ENCODE data around the gene POU2F3. TPM values are rescaled to one million over a fixed set of nuclear protein-coding genes. Genes with fewer than 3 reads are reported as not detected.

The POU2F3 gene
- total RNA-seq, 1 experiment from 2014 or later, result not detected

- CTCF ChIA-PET, result no interaction called here
- Histone ChIP-seq H3K27ac (ENCODE audit: low read length) (no peak overlapping the region), H3K36me3 (ENCODE audit: control insufficient read depth, insufficient read depth, low read length) (no peaks in the 10 kb centered on the region), H3K4me1 (ENCODE audit: control insufficient read depth, insufficient read depth, low read length) (no peaks in the 10 kb centered on the region), H3K27me3 (ENCODE audit: control insufficient read depth, insufficient read depth, low read length) (peaks cover 61% of the 10 kb centered on the region), H3K9me3 (ENCODE audit: control insufficient read depth, insufficient read depth, low read depth, low read length) (no peaks in the 10 kb centered on the region), H3K4me3 (ENCODE audit: low read depth in 2 of 2, low read length in 2 of 2) (no peak overlapping the region)
- ATAC-seq (no peak), DNase-seq (ENCODE audit: low read depth, low spot score) (no peak)
- in situ Hi-C loops (cut with HindIII; ENCODE audit: low pct_unique_long_range_greater_than_20kb, low sequenced_read_pairs), result no loop called here
- POLR2A ChIA-PET, result no interaction called here
- TF ChIP-seq, protein P1, sequence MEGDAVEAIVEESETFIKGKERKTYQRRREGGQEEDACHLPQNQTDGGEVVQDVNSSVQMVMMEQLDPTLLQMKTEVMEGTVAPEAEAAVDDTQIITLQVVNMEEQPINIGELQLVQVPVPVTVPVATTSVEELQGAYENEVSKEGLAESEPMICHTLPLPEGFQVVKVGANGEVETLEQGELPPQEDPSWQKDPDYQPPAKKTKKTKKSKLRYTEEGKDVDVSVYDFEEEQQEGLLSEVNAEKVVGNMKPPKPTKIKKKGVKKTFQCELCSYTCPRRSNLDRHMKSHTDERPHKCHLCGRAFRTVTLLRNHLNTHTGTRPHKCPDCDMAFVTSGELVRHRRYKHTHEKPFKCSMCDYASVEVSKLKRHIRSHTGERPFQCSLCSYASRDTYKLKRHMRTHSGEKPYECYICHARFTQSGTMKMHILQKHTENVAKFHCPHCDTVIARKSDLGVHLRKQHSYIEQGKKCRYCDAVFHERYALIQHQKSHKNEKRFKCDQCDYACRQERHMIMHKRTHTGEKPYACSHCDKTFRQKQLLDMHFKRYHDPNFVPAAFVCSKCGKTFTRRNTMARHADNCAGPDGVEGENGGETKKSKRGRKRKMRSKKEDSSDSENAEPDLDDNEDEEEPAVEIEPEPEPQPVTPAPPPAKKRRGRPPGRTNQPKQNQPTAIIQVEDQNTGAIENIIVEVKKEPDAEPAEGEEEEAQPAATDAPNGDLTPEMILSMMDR (IDR thresholded peaks at IDR 0.05), result no peak
- no peak for TF ChIP-seq POLR2AphosphoS5 (IDR thresholded peaks at IDR 0.05; ENCODE audit: low read depth, low read length)
- no peak for TF ChIP-seq TCF7L2 (IDR thresholded peaks at IDR 0.05; ENCODE audit: low read depth, low read length)
- TF ChIP-seq SIN3A (IDR thresholded peaks at IDR 0.05; ENCODE audit: borderline replicate concordance, insufficient read depth, low read depth, low read length), result no peak
- TF ChIP-seq REST (IDR thresholded peaks at IDR 0.05; ENCODE audit: insufficient read depth in 1 of 2, low read depth in 2 of 2, low read length in 1 of 2), result no peak
- intact Hi-C loops (cut with micrococcal nuclease; ENCODE audit: unreplicated experiment), result no loop called here
- no TSS peak for BruUV-seq (replicated peaks)
Measured at GRCh38 chr11:120256178-120256577, 16.2 kb downstream of the POU2F3 start.

GRCh38 chr11:120256779-120257178, 16.8 kb downstream of the POU2F3 start:
- H3K36me3 ChIP-seq (ENCODE audit: control insufficient read depth, insufficient read depth, low read length), result no peaks in the 10 kb centered on the region
- H3K27me3 ChIP-seq (ENCODE audit: control insufficient read depth, insufficient read depth, low read length), result peaks cover 59% of the 10 kb centered on the region
- in situ Hi-C loops (cut with HindIII; ENCODE audit: low pct_unique_long_range_greater_than_20kb, low sequenced_read_pairs), result no loop called here
- H3K4me3 ChIP-seq (ENCODE audit: low read depth in 2 of 2, low read length in 2 of 2), result no peak overlapping the region
- ChIA-PET POLR2A (no interaction called here), CTCF (no interaction called here)
- no TSS peak for BruUV-seq (replicated peaks)
- TF ChIP-seq, protein P1 (IDR thresholded peaks at IDR 0.05), result no peak
- no peak for TF ChIP-seq REST (IDR thresholded peaks at IDR 0.05; ENCODE audit: insufficient read depth in 1 of 2, low read depth in 2 of 2, low read length in 1 of 2)
- no peak for TF ChIP-seq TCF7L2 (IDR thresholded peaks at IDR 0.05; ENCODE audit: low read depth, low read length)
- no peak for TF ChIP-seq POLR2AphosphoS5 (IDR thresholded peaks at IDR 0.05; ENCODE audit: low read depth, low read length)
- TF ChIP-seq SIN3A (IDR thresholded peaks at IDR 0.05; ENCODE audit: borderline replicate concordance, insufficient read depth, low read depth, low read length), result no peak
- no peaks in the 10 kb centered on the region for H3K9me3 ChIP-seq (ENCODE audit: control insufficient read depth, insufficient read depth, low read depth, low read length)
- DNase-seq (ENCODE audit: low read depth, low spot score) (no peak), ATAC-seq (no peak)
- intact Hi-C loops (cut with micrococcal nuclease; ENCODE audit: unreplicated experiment), result no loop called here
- no peaks in the 10 kb centered on the region for H3K4me1 ChIP-seq (ENCODE audit: control insufficient read depth, insufficient read depth, low read length)
- no peak overlapping the region for H3K27ac ChIP-seq (ENCODE audit: low read length)
